ENCODE measurements around the gene AKR1D1. TPM values are rescaled to one million over a fixed set of nuclear protein-coding genes. Genes with fewer than 3 reads are reported as not detected.
"Not testable (repeated sequence)": the region's sequence is repeated elsewhere in the genome, so short reads cannot be mapped to it uniquely, and the experiment has no call there.

Gene AKR1D1
- total RNA-seq, 2 donors from 2014 or later = not detected

GRCh38 chr7:138091032-138091431, 14.8 kb downstream of the AKR1D1 start:
- H3K4me1 ChIP-seq (ENCODE audit: control insufficient read depth in 1 of 2, low read depth in 2 of 2) = no peaks in the 10 kb centered on the region
- TF ChIP-seq CTCF (IDR thresholded peaks at IDR 0.05) = no peak
- no peak for ATAC-seq (ENCODE audit: insufficient number of reproducible peaks, low FRiP score, low read depth)
- no peaks in the 10 kb centered on the region for H3K27me3 ChIP-seq (replicated peaks; ENCODE audit: insufficient read depth)
- DNase-seq (ENCODE audit: low spot score) = no peak
- H3K4me3 ChIP-seq = no peak overlapping the region
- no peak overlapping the region for H3K27ac ChIP-seq
- no peaks in the 10 kb centered on the region for H3K36me3 ChIP-seq
- no peaks in the 10 kb centered on the region for H3K9me3 ChIP-seq

- not testable (repeated sequence) for H3K36me3 ChIP-seq; ATAC-seq (ENCODE audit: insufficient number of reproducible peaks, low FRiP score, low read depth); H3K4me1 ChIP-seq (ENCODE audit: control insufficient read depth in 1 of 2, low read depth in 2 of 2); H3K27me3 ChIP-seq (replicated peaks; ENCODE audit: insufficient read depth); H3K27ac ChIP-seq; DNase-seq (ENCODE audit: low spot score); H3K9me3 ChIP-seq; H3K4me3 ChIP-seq
These were observed 15.6 kb downstream of the AKR1D1 start for GRCh38 chr7:138091840-138092239.

GRCh38 chr7:138092486-138093028, 16.3 kb downstream of the AKR1D1 start:
- no peaks in the 10 kb centered on the region for H3K36me3 ChIP-seq
- DNase-seq (ENCODE audit: low spot score) (no peak), ATAC-seq (ENCODE audit: insufficient number of reproducible peaks, low FRiP score, low read depth) (no peak)
- no peaks in the 10 kb centered on the region for H3K27me3 ChIP-seq (replicated peaks; ENCODE audit: insufficient read depth)
- H3K27ac ChIP-seq = no peak overlapping the region
- H3K4me3 ChIP-seq = no peak overlapping the region
- no peak for TF ChIP-seq CTCF (IDR thresholded peaks at IDR 0.05)
- no peaks in the 10 kb centered on the region for H3K9me3 ChIP-seq
- no peaks in the 10 kb centered on the region for H3K4me1 ChIP-seq (ENCODE audit: control insufficient read depth in 1 of 2, low read depth in 2 of 2)

- no peaks in the 10 kb centered on the region for H3K36me3 ChIP-seq
- H3K27ac ChIP-seq = no peak overlapping the region
- H3K4me3 ChIP-seq = no peak overlapping the region
- DNase-seq (ENCODE audit: low spot score) (no peak), ATAC-seq (ENCODE audit: insufficient number of reproducible peaks, low FRiP score, low read depth) (no peak)
- H3K9me3 ChIP-seq = no peaks in the 10 kb centered on the region
- no peaks in the 10 kb centered on the region for H3K27me3 ChIP-seq (replicated peaks; ENCODE audit: insufficient read depth)
- TF ChIP-seq CTCF (IDR thresholded peaks at IDR 0.05) = no peak
- no peaks in the 10 kb centered on the region for H3K4me1 ChIP-seq (ENCODE audit: control insufficient read depth in 1 of 2, low read depth in 2 of 2)
These were observed 20.0 kb downstream of the AKR1D1 start for GRCh38 chr7:138095972-138096935.

GRCh38 chr7:138097064-138097741, 20.9 kb downstream of the AKR1D1 start:
- TF ChIP-seq CTCF (IDR thresholded peaks at IDR 0.05) = no peak
- Histone ChIP-seq H3K27me3 (replicated peaks; ENCODE audit: insufficient read depth) (no peaks in the 10 kb centered on the region), H3K36me3 (no peaks in the 10 kb centered on the region), H3K4me1 (ENCODE audit: control insufficient read depth in 1 of 2, low read depth in 2 of 2) (no peaks in the 10 kb centered on the region), H3K27ac (no peak overlapping the region), H3K4me3 (no peak overlapping the region), H3K9me3 (no peaks in the 10 kb centered on the region)
- ATAC-seq (ENCODE audit: insufficient number of reproducible peaks, low FRiP score, low read depth) = no peak
- no peak for DNase-seq (ENCODE audit: low spot score)

All from thoracic aorta (tissue), 2 donors.